Skin epidermis (tissue), 12 donors: ENCODE results near the gene PSMD2.
A peak's percentile ranks its signal among the peaks of the same experiment; 100 is the strongest.
"Not testable (repeated sequence)": the region's sequence is repeated elsewhere in the genome, so short reads cannot be mapped to it uniquely, and the experiment has no call there.

ENCODE experiments used
- H3K27ac ChIP-seq, 21 experiments: fragments of 200-600 bp; sonication (generic) in 11 of 21; one replicate each; pipeline ENCODE4 v1.5.0; 2020; ENCODE audit warnings: mild to moderate bottlenecking in 3 of 21, inconsistent platforms in 2 of 21, moderate library complexity in 2 of 21
- H3K4me3 ChIP-seq, 7 experiments: fragments of 200-600 bp; sonication (generic) in 2 of 7; one replicate each; pipeline ENCODE4 v1.5.0; 2020; ENCODE audit warnings: inconsistent platforms in 2 of 7, mild to moderate bottlenecking in 2 of 7, moderate library complexity in 1 of 7

PSMD2 gene

DNA sequence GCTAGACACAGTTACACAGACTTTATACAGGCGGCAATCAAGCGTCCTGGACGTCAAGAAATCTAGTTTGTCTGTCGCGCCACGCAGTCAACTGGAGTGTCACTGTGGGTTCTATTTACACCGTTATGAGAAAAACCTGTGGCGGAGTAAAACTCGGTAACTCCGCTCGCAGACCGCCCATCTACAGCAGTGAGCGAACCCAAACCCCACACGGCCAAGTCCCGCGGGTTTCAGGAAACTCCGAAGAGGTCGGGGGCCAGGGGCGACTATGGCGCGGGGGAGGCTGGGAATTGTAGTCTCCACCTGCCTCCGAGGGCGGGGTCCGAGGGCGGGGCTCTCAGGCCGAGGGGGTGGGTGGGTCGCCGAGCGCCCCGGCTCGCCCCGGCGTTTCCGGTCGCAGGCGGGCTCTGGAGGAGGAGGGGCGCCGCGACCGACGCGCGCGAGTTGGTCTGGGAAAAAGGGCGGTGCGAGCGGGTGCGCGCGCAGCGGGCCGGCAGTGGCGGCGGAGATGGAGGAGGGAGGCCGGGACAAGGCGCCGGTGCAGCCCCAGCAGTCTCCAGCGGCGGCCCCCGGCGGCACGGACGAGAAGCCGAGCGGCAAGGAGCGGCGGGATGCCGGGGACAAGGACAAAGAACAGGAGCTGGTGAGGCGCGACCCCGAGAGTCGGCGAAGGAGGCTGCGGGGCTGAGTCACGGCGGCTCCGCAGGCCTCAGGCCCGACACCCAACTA lies at the start of gene PSMD2:
Gene PSMD2, plus strand, starts transcription at position 483 of the 729 bp plus-strand sequence. Its CDS starts 26 bp downstream, at position 509.
- Histone ChIP-seq H3K27ac (peak within 1 kb of the TSS; percentile 15 to 92 (median 86)), H3K4me3 (peak within 1 kb of the TSS; percentile 71 to 95 (median 87))

DNA sequence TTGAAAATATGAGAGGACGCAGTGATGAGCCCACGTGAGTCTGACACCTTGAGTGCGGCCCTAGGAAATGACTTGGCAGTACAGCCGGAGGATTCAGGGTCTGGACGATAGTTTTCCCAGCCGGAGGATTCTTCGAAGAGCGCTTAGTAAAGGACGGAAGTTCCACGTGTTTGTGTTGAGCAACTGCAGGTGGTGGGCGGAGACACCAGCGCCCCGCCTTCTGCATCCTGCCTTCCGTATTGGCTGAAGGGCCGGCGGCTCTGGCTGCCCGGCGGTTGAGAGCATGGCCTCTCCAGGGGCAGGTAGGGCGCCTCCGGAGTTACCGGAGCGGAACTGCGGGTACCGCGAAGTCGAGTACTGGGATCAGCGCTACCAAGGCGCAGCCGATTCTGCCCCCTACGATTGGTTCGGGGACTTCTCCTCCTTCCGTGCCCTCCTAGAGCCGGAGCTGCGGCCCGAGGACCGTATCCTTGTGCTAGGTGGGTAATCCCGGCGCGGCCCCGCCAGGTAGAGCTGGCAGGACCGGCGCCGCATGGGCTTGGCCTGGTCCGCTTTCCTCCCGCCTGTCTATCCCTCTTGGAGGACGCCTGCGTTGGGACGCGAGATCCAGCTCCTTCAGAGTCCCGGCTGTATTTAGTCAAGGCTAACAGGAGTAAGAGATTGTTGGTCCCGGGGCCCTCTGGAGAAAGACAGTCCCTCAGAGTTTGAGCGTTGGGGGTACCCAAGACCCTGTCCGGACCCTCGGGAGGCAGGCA lies 49.5 kb upstream of the PSMD2 start, which contains the start of gene EEF1AKMT4:
Gene EEF1AKMT4, plus strand, starts transcription at position 261 of the 755 bp plus-strand sequence. Its CDS starts 23 bp downstream, at position 284.
- H3K27ac ChIP-seq = peak within 1 kb of the TSS; percentile 71 to 97 (median 92)

DNA sequence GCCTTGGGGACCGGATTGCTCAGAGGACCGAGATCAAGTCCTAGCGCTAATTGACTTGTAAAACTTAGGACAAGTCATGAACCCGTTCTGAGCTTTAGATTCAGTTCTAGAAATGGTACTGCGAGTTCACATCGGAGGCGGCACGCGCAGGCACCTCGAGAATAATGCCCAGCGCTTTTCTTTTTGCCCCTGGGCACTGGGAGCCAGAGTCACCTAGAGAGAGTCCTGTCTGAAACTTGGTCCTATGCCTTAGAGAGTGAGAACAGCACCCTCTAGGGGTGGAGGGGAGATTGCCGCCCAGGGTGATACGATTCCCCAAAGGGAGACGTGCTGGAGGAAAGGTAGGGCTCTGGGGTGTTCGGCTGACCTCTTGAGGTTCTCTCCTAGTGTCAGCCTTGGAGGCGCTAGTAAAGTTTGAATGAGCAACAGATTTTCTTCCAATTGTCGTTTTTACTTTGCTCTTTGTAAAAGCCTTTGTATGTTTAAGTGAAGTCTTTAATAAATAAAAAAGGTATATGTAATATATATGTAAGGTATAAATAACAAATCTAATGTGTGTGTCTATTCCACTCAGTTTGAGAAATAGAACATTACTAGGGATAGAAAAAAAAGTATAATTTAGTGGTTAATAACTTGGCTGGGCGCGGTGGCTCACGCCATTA lies 48.7 kb upstream of the PSMD2 start:
- H3K4me3 ChIP-seq = peak overlapping the region; percentile 65 to 97 (median 88)

More for the DNA sequence above, 49.5 kb upstream of the PSMD2 start, which contains the start of gene EEF1AKMT4:
- peak within 1 kb of the TSS; percentile 65 to 97 (median 88) for H3K4me3 ChIP-seq

DNA sequence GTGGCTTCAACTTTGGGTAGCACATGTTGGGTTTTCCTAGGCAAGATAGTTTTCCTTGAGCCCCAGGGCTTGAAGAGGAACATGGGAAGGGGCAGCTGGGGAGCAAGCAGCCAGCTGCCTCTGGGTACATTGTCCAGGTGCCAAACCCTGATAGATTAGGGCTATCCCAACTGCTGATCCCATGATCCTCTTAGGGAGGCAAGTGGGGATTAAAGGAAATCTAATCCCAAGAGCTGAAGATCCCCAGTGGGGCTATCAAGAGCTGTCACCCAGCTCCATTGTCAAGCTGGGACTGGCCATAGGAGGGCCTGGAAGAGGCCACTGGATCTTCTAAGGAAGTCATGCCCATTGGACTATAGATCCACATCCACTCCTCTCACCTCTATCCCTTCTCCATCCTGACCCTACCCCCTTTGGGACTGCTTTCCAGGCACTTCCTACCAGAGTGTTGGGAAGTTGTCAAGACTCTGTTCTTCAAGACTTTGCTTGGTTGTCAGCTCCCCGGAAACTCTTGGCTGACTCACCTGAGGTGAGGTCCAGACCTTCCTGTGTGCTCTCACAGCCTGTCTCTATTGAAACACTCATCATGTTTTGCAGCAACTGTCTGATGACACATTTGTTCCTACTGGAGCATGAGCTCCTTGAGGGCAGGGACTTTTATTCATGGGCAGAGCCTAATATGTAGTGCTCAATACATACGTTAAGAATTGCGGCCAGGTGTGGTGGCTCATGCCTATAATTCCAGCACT lies 43.6 kb upstream of the PSMD2 start:
- Histone ChIP-seq H3K27ac (no peak overlapping the region), H3K4me3 (no peak overlapping the region)

More for the DNA sequence above, 48.7 kb upstream of the PSMD2 start:
- peak overlapping the region in 19 of 21 experiments; percentile 12 to 97 (median 92) for H3K27ac ChIP-seq

DNA sequence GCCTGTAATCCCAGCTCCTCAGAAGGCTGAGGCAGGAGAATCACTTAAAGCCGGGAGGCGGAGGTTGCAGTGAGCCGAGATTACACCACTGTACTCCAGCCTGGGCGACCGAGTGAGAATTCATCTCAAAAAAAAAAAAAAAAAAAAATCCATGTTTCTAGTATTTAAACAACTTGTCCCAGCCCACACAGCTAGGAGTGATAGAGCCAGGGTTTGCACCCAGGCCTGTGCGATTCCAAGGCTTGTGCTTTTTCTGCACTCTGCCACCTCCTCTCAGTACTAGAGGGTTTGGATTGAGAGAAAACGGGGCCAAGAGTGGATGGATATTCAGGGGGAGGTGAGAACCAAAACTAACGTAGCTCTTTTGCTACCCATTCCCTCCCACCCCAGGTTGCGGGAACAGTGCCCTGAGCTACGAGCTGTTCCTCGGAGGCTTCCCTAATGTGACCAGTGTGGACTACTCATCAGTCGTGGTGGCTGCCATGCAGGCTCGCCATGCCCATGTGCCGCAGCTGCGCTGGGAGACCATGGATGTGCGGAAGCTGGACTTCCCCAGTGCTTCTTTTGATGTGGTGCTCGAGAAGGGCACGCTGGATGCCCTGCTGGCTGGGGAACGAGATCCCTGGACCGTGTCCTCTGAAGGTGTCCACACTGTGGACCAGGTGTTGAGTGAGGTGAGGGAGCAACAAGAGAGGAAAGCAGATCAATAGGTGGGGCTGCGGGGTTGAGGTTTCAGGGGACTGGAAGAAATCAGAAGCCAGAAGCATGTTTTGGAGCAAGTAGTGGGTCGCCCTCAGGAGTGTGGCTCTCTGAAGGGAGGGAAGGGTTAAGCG lies 41.7 kb upstream of the PSMD2 start:
- Histone ChIP-seq H3K4me3 (no peak overlapping the region), H3K27ac (no peak overlapping the region)

DNA sequence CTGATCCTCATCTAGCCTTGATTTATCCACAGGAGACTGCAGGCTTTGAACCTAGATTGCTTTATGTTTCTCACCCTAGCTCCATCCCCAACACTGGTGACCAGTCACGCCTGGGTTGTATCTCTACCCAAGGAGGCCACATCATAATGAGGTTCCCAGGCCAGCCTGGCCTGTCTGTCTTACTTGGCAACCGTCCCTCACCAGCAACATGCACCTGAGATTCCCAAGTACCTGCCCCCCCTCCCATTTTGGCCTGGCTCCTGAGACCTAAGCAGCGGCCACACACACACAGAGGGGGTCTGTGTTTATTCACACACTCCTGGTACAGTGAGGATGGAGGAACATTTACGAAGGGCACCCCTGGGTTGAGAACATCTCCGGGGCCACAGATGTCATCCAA lies 40.1 kb upstream of the PSMD2 start:
- Histone ChIP-seq H3K4me3 (no peak overlapping the region), H3K27ac (no peak overlapping the region)

DNA sequence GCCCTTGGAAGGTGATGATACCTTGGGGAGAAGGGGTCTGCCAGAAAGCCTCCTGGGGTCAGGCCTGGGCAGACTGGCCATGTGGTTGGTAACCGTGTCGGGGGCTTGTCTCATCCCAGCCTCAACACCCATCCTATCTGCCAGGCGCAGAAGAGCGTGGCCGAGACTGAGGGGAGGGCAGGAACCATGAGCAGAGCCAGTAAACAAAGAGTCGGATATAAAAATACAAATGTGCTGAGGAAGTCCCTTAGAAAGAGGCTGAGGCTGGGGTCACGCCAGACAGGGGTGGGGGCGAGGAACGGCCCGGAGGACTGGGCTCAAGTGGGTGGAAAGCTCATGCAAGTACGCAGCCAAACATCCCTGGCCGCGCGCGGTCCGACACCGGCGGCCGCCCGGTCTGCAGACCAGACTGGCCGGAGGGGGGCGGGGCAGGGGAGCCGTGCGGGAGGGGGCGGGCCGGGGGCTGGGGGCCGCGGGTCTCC lies 39.6 kb upstream of the PSMD2 start:
- H3K4me3 ChIP-seq = peak overlapping the region in 1 of 7 experiments; percentile 18

DNA sequence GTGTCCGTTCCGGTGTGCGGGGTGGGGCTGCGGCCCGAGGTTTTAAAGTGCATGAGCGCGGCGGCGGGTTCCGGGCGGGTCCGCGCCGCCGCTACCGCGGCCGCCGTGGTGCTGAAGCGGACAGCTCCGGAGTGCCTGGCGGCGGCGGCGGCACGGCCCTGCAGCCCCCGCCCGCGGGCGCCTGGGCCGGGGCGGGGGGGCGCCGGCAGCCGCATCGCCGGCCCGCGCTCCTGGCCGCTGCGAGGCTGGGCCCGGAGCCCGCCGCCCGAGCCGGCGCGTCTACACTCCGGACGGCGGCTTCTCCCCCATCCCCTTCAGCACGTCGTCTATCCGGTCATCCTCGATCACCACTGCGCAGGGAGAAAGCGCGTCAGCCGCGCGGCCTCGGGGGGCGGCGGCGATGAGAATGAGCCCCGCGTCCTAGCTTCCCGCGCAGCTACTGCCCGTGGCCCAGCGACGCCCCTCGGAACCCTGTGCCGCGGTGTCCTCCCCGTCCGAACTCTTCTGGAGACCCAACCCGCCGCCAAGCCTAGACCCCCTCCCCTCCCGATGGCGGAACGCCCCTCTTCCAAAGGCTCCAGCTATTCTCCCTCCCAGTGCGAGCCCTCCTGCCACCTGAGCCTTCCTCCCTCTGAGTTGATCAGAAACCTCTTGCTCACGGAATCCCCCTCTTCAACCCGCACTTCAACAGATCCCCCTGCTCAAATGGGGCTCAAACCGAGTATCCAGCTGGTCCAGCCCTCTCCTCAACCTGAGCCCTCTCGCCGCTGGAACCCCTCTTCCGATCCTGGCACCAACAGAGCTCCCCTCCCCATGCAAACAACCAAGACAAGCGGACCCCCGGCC lies 38.9 kb upstream of the PSMD2 start:
- peak overlapping the region in 4 of 7 experiments; percentile 38 to 52 (median 46) for H3K4me3 ChIP-seq

More for the DNA sequence above, 39.6 kb upstream of the PSMD2 start:
- H3K27ac ChIP-seq = no peak overlapping the region

DNA sequence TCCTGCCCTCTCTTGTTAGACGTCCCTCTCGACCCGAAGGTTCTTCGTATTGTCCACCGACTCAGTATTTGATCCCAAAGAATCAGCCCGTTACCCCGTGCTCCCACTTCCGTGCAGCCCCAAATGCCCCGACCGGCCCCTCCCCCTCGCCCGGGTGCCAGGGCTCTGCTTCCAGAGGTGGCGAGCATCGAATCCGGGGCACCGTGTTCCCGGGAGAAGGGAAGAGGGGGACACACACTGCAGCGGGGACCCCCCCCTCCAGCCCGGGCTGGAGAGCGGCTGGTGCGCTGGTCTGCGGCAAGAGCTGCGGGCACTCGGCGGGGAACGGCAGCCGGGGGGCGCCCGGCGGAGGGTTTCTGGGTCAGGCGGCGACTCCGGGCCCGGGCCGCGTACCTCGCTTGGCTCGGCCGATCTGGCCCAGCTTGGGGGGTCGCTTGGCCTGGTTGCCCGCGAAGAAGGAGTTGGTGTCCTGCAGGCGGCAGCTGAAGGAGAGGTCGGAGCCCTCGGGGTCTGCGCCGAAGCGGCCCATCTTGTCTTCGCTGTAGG lies 38.2 kb upstream of the PSMD2 start:
- Histone ChIP-seq H3K27ac (no peak overlapping the region), H3K4me3 (peak overlapping the region; percentile 33 to 52 (median 46))

More for the DNA sequence above, 38.9 kb upstream of the PSMD2 start:
- H3K27ac ChIP-seq = no peak overlapping the region

DNA sequence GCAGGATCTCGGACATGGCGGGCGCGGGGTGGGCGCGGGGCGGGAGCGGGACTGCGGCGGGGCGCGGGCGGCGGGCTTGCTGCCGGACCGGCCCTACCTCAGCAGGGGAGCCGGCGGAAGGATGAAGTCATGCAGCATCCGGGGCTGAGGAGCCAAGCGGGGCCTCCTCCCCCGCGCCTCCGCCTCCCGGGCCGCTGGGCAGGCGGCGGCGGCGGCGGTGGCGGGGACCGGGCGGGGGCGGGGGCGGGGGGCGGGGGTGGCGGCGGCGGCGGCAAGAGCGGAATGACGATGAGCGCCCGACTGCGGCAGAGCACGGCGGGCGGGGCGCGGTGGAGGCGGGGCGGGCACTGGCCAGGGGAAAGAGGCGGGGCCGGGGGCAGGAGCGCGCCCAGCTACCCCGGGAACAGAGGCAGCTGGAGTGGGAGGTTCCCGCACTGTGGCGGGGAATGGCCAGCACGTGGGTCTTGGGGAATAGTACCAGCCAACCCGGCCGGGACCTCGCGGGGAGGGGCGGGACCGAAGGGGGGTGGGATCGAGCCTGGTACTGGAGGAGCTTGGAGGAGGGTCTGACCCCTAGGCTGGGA lies 37.7 kb upstream of the PSMD2 start, which contains the start of gene CAMK2N2:
Gene CAMK2N2, minus strand, starts transcription at position 284 of the 584 bp plus-strand sequence. Its CDS starts 268 bp downstream, at position 16.
- peak within 1 kb of the TSS; percentile 33 to 52 (median 46) for H3K4me3 ChIP-seq
- H3K27ac ChIP-seq = no peak within 1 kb of the TSS

DNA sequence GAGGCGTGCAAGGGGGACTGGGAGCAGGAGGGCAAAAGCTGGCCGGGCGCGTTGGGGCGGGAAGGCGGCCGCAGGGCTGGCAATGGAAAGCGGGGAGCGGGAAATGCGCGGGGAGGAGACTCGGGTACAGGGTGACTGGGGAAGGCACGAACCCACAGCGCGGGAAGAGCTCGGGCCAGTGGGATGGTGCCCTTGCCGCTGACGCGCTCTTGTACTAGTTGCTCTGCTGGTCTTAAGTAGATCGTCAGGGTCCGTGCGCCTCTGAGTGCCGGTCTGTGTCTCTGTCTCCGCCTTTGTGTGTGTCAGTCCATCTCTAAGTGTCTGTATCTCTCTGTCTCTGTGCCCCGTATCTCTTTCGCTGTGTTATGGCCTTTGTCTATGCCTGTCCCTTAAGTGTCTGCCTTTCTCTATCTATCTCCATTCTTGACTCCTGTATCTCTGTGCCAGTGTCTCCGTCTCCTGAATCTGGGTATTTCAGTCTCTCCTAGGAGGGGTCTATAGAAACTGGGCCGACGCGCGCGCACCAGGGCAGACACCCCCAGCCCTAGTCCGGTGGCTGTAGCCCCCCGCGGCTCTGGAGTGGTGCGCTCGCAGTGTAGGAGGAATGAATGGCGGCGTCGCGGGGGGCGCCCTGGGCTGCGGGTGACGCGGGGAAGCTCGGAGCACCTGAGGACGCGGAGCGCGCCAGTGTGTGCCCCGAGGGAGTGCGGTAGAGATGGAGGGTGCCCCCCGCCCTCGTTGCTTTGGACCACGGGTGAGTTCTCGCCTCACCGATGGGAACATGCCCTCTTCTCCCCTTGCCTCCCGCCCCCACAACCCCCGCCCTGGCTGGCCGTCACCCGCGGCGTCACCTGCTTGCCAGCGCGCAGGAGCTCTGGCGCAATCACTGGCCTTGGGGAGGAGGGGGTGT lies 36.9 kb upstream of the PSMD2 start:
- Histone ChIP-seq H3K27ac (no peak overlapping the region), H3K4me3 (peak overlapping the region; percentile 33 to 52 (median 46))

DNA sequence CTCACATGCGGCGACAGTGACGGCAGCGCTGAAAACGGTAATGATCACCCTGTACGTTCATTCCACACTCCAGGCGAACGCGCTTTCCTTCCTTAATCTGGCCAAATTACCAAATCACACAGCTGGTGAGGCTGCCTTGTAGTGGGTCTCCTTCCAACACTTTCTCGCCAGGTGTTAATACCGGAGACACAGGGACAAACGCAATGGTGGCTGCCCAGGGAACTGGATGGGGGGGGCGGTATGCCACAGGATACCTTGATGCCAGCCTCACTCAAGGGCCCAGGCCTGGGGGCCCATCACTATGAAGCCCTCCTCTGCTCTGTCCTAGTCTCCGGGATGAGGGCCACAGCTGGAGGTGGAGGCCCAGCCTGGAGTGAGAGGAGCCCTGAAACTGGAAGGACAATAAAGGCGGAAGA lies 36.3 kb upstream of the PSMD2 start:
- Histone ChIP-seq H3K27ac (no peak overlapping the region), H3K4me3 (peak overlapping the region in 1 of 7 experiments; percentile 35)

DNA sequence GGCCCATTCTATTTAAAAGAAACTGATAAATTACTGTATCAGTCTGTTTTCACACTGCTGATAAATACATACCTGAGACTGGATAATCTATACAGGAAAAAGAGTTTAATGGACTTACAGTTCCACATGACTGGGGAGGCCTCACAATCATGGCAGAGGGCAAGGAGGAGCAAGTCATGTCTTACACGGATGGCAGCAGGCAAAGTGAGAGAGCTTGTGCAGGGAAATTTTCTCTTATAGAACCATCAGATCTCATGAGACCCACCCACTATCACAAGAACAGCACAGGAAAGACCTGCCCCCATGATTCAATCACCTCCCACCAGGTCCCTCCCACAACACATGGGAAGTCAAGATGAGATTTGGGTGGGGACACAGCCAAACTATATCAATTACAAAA lies 31.8 kb upstream of the PSMD2 start:
- not testable (repeated sequence) for H3K4me3 ChIP-seq

DNA sequence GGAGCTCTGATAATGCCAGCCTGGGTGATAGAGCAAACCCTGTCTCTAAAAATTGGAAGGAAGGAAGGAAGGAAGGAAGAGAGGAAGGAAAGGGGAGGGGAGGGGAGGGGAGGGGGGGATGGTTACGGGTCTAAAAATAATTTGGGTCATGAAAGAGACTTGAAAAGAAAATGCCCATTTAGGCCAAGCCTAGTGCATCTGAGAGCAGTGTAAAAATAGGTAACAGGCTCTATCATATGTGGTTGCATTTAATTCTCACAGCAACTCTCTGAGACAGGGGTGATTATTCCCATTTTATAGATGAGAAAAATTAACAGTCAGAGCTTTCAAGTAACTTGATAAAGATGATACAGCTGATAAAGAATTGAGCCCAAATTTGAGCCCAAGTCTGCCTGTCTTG lies 26.8 kb upstream of the PSMD2 start:
- Histone ChIP-seq H3K4me3 (no peak overlapping the region), H3K27ac (no peak overlapping the region)

More for the DNA sequence above, 31.8 kb upstream of the PSMD2 start:
- H3K27ac ChIP-seq = not testable (repeated sequence)

DNA sequence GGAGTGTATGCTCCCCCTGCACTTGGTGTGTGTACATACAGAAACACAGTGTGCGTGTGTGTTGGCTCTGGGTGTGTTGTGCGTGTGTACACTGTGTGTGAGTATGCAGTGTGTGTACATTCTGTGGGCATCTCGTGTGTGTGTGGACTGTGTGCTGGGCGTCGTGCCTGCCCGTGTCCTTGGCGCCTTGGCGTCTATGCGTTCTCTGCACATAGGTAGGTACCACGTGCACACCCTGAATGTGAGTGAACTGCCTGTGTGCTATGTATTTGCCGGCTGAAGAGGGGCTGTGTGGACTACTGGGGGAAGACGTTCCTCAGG lies 23.7 kb upstream of the PSMD2 start:
- Histone ChIP-seq H3K27ac (no peak overlapping the region), H3K4me3 (no peak overlapping the region)
